Activated CD4-positive, alpha-beta T cell treated with anti-CD3 and anti-CD28 coated beads for 36 hours (primary cell): Measurements from ENCODE around the gene HOXC6. TPM values are rescaled to one million over a fixed set of nuclear protein-coding genes. Genes with fewer than 3 reads are reported as not detected.

Experiments
- ATAC-seq: fragments of 200-7000 bp; cut with Tn5 transposase; one replicate; pipeline ENCODE4 v1.10.0; 2021; ENCODE audit warnings: mild to moderate bottlenecking, moderate library complexity
- CTCF ChIA-PET: fragments of 350-600 bp; sonication (Branson Sonifier 250); formaldehyde crosslinking; loops from one replicate; lab custom pipeline; 2021; ENCODE audit warnings: antibody characterized with exemption; lab: Charles Lee
- POLR2A ChIA-PET: fragments of 350-600 bp; sonication (Branson Sonifier 250); formaldehyde crosslinking; loops from one replicate; lab custom pipeline; 2021; ENCODE audit warnings: antibody characterized with exemption, inconsistent platforms; lab: Charles Lee
- DNase-seq: peaks from one replicate; pipeline ENCODE4 v3.0.0-alpha.2; 2020
- H3K27ac Mint-ChIP-seq: one replicate; pipeline ENCODE4 v1.8.0; 2021; ENCODE audit warnings: mixed read lengths
- H3K27me3 Mint-ChIP-seq: one replicate; pipeline ENCODE4 v1.8.0; 2021; ENCODE audit warnings: mixed read lengths
- H3K36me3 Mint-ChIP-seq: one replicate; pipeline ENCODE4 v1.8.0; 2021; ENCODE audit warnings: low read depth, mixed read lengths
- H3K4me1 Mint-ChIP-seq: one replicate; pipeline ENCODE4 v1.8.0; 2021; ENCODE audit warnings: mixed read lengths
- H3K4me3 Mint-ChIP-seq: one replicate; pipeline ENCODE4 v1.8.0; 2021; ENCODE audit warnings: mild to moderate bottlenecking, moderate library complexity, mixed read lengths
- H3K9me3 Mint-ChIP-seq: one replicate; pipeline ENCODE4 v1.8.0; 2021; ENCODE audit warnings: low read depth, mixed read lengths
- intact Hi-C, 2 experiments: fragments of 100-400 bp; cut with DNase I in 1 of 2; cut with micrococcal nuclease in 1 of 2; formaldehyde crosslinking; loops; one replicate each; pipeline versions ENCODE4 v1.14.2 to v1.15.1; 2022 to 2024; cut with DNase I, micrococcal nuclease
- total RNA-seq, 2 experiments: library from RNA; stranded (reverse); gene quantifications; one replicate each; pipeline ENCODE4 v1.2.3, GENCODE V29; 2021

Gene HOXC6
- not detected for total RNA-seq

GRCh38 chr12:54028314-54029201, at the start of gene HOXC6:
TSS of gene HOXC6 (plus strand) at chr12:54028440. CDS start at chr12:54028522, 82 bp downstream.
- Mint-ChIP-seq H3K4me1 (peaks cover 23% of the 10 kb centered on the region), H3K4me3 (peak within 1 kb of the TSS; percentile 2), H3K36me3 (no peaks in the 10 kb centered on the region), H3K27ac (no peak within 1 kb of the TSS), H3K27me3 (peaks cover 67% of the 10 kb centered on the region), H3K9me3 (peaks cover 3% of the 10 kb centered on the region)
- intact Hi-C loops = no loop called here
- POLR2A ChIA-PET = interaction anchor here (0.6 kb wide), 1 partner anchor 62 kb away, joined by 3 read pairs; no protein-coding TSS in a partner anchor
- CTCF ChIA-PET = interaction anchor here (0.6 to 1.5 kb wide), 9 partner anchors 11 to 190 kb away, joined by 3 to 7 read pairs (median 3); no protein-coding TSS in a partner anchor
- ATAC-seq = peak; percentile 48
- no peak for DNase-seq

GRCh38 chr12:53978477-53979356, 49.5 kb upstream of the HOXC6 start:
- ChIA-PET CTCF (interaction anchor here (0.6 to 1.0 kb wide), 3 partner anchors 10 to 93 kb away, joined by 3 to 5 read pairs (median 4); partner anchors contain the start of gene HOXC6), POLR2A (no interaction called here)
- ATAC-seq = no peak
- intact Hi-C loops = no loop called here
- H3K27ac Mint-ChIP-seq = no peak overlapping the region
- peaks cover 82% of the 10 kb centered on the region for H3K27me3 Mint-ChIP-seq
- H3K36me3 Mint-ChIP-seq = no peaks in the 10 kb centered on the region
- no peak overlapping the region for H3K4me3 Mint-ChIP-seq
- no peaks in the 10 kb centered on the region for H3K9me3 Mint-ChIP-seq
- DNase-seq = no peak
- peaks cover 18% of the 10 kb centered on the region for H3K4me1 Mint-ChIP-seq

- no peak overlapping the region for H3K27ac Mint-ChIP-seq
- H3K4me1 Mint-ChIP-seq = peaks cover 14% of the 10 kb centered on the region
- ATAC-seq (no peak), DNase-seq (no peak)
- POLR2A ChIA-PET = no interaction called here
- H3K9me3 Mint-ChIP-seq = no peaks in the 10 kb centered on the region
- H3K27me3 Mint-ChIP-seq = peaks cover 84% of the 10 kb centered on the region
- CTCF ChIA-PET = interaction anchor here (0.6 to 1.7 kb wide), 6 partner anchors 11 to 230 kb away, joined by 3 to 4 read pairs (median 3); no protein-coding TSS in a partner anchor
- H3K4me3 Mint-ChIP-seq = no peak overlapping the region
- intact Hi-C loops = loop anchor here in 1 of 2 experiments (5.0 kb wide), 1 partner anchor 72 kb away; the partner anchor contains the start of gene HOXC4
- H3K36me3 Mint-ChIP-seq = no peaks in the 10 kb centered on the region
Observed at GRCh38 chr12:53980104-53980801, 48.0 kb upstream of the HOXC6 start.

- Mint-ChIP-seq H3K27me3 (peaks cover 83% of the 10 kb centered on the region), H3K4me1 (peaks cover 13% of the 10 kb centered on the region), H3K36me3 (no peaks in the 10 kb centered on the region), H3K9me3 (no peaks in the 10 kb centered on the region), H3K4me3 (no peak overlapping the region), H3K27ac (no peak overlapping the region)
- CTCF ChIA-PET = interaction anchor here (0.6 to 1.7 kb wide), 8 partner anchors 11 to 229 kb away, joined by 3 to 4 read pairs (median 3); no protein-coding TSS in a partner anchor
- no peak for DNase-seq
- intact Hi-C loops = loop anchor here in 1 of 2 experiments (5.0 kb wide), 1 partner anchor 71 kb away; the partner anchor contains the start of gene HOXC4
- POLR2A ChIA-PET = no interaction called here
- no peak for ATAC-seq
Observed at GRCh38 chr12:53980802-53981496, 47.3 kb upstream of the HOXC6 start.

- H3K9me3 Mint-ChIP-seq = no peaks in the 10 kb centered on the region
- DNase-seq = no peak
- H3K36me3 Mint-ChIP-seq = no peaks in the 10 kb centered on the region
- H3K4me1 Mint-ChIP-seq = peaks cover 16% of the 10 kb centered on the region
- H3K27ac Mint-ChIP-seq = no peak overlapping the region
- no peak overlapping the region for H3K4me3 Mint-ChIP-seq
- peaks cover 84% of the 10 kb centered on the region for H3K27me3 Mint-ChIP-seq
- ATAC-seq = no peak
- ChIA-PET CTCF (interaction anchor here (1.0 to 1.3 kb wide), 3 partner anchors 10 to 226 kb away, joined by 3 read pairs; no protein-coding TSS in a partner anchor), POLR2A (no interaction called here)
- intact Hi-C loops = loop anchor here in 1 of 2 experiments (5.0 kb wide), 1 partner anchor 70 kb away; the partner anchor contains the start of gene HOXC4
Observed at GRCh38 chr12:53981634-53982565, 46.3 kb upstream of the HOXC6 start.

- intact Hi-C loops = loop anchor here in 1 of 2 experiments (5.0 kb wide), 1 partner anchor 69 kb away; the partner anchor contains the start of gene HOXC4
Observed at GRCh38 chr12:53982648-53983567, 45.3 kb upstream of the HOXC6 start.

GRCh38 chr12:53983568-53983949, 44.7 kb upstream of the HOXC6 start:
- no peak overlapping the region for H3K4me3 Mint-ChIP-seq
- ChIA-PET CTCF (interaction anchor here (2.6 kb wide), 1 partner anchor 218 kb away, joined by 21 read pairs; no protein-coding TSS in a partner anchor), POLR2A (no interaction called here)
- H3K36me3 Mint-ChIP-seq = no peaks in the 10 kb centered on the region
- peaks cover 13% of the 10 kb centered on the region for H3K4me1 Mint-ChIP-seq
- ATAC-seq = no peak
- no peak overlapping the region for H3K27ac Mint-ChIP-seq
- DNase-seq = no peak
- H3K27me3 Mint-ChIP-seq = peaks cover 86% of the 10 kb centered on the region
- intact Hi-C loops = loop anchor here in 1 of 2 experiments (5.0 kb wide), 1 partner anchor 69 kb away; the partner anchor contains the start of gene HOXC4
- no peaks in the 10 kb centered on the region for H3K9me3 Mint-ChIP-seq

More at GRCh38 chr12:53982648-53983567, 45.3 kb upstream of the HOXC6 start:
- Mint-ChIP-seq H3K27me3 (peaks cover 86% of the 10 kb centered on the region), H3K4me1 (peaks cover 16% of the 10 kb centered on the region), H3K36me3 (no peaks in the 10 kb centered on the region), H3K4me3 (no peak overlapping the region), H3K9me3 (no peaks in the 10 kb centered on the region), H3K27ac (no peak overlapping the region)
- DNase-seq (no peak), ATAC-seq (no peak)
- POLR2A ChIA-PET = no interaction called here
- CTCF ChIA-PET = no interaction called here

- no peak overlapping the region for H3K27ac Mint-ChIP-seq
- POLR2A ChIA-PET = interaction anchor here (1.2 kb wide), 1 partner anchor 67 kb away, joined by 3 read pairs; no protein-coding TSS in a partner anchor
- no peak for ATAC-seq
Observed at GRCh38 chr12:53983950-53984572, 44.2 kb upstream of the HOXC6 start.

More at GRCh38 chr12:53983950-53984572, 44.2 kb upstream of the HOXC6 start:
- Mint-ChIP-seq H3K4me3 (no peak overlapping the region), H3K27me3 (peaks cover 85% of the 10 kb centered on the region), H3K9me3 (no peaks in the 10 kb centered on the region), H3K36me3 (no peaks in the 10 kb centered on the region), H3K4me1 (peaks cover 16% of the 10 kb centered on the region)
- intact Hi-C loops = loop anchor here (1.0 to 5.0 kb wide), 4 partner anchors 22 to 223 kb away; partner anchors contain the start of gene HOXC4 (in 1 of the 2)
- no peak for DNase-seq
- CTCF ChIA-PET = interaction anchor here (1.2 to 5.6 kb wide), 11 partner anchors 8 to 231 kb away, joined by 3 to 37 read pairs (median 9); partner anchors contain the start of genes HOXC11 and HOXC9
